Subcutaneous adipose tissue (tissue), 4 donors: ENCODE results near the gene HMGCS1. TPM values are rescaled to one million over a fixed set of nuclear protein-coding genes. Genes with fewer than 3 reads are reported as not detected.

Source experiments
- total RNA-seq, 4 donors: library from RNA; depleted of rRNA; stranded (reverse); fragments of >200 nt; gene quantifications; one replicate each; pipeline ENCODE4 v1.1.0, GENCODE V29; 2016
- TF ChIP-seq, protein P1 (sequence below): fragments of 450-650 bp; IDR thresholded peaks from one replicate; pipeline ENCODE4 v1.5.1; 2016; ENCODE audit warnings: low read depth, mild to moderate bottlenecking, control low read depth, antibody characterized with exemption, moderate library complexity

The HMGCS1 gene
- total RNA-seq, 4 donors from 2014 or later, result 22.9 to 36.7 (median 27.4) TPM

DNA sequence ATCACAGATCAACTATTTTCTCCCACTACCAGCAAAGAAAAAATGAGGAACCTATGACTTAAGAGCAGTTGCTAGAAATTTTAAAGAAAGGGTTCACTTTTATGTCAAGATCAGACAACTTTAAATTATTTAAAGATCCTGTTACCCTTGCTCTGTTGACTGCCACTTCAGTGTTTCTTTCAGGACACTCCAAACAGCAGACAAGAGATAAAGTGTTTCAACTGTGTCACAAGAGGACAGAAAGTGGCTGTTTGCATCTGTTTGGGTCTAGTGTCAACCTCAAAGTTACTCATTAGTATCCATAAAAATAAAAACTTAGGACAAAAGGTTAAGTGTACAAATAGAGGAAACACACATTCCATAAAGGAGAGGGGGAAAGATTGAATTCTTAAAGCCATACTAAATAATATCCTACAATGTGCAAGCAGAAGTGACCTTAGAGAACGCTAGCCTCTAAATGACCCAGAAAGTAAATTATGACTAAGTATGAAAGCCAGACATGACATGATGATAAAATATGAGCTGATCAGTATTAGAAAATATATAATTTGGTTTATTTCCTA, 24.9 kb downstream of the HMGCS1 start:
- TF ChIP-seq, protein P1, sequence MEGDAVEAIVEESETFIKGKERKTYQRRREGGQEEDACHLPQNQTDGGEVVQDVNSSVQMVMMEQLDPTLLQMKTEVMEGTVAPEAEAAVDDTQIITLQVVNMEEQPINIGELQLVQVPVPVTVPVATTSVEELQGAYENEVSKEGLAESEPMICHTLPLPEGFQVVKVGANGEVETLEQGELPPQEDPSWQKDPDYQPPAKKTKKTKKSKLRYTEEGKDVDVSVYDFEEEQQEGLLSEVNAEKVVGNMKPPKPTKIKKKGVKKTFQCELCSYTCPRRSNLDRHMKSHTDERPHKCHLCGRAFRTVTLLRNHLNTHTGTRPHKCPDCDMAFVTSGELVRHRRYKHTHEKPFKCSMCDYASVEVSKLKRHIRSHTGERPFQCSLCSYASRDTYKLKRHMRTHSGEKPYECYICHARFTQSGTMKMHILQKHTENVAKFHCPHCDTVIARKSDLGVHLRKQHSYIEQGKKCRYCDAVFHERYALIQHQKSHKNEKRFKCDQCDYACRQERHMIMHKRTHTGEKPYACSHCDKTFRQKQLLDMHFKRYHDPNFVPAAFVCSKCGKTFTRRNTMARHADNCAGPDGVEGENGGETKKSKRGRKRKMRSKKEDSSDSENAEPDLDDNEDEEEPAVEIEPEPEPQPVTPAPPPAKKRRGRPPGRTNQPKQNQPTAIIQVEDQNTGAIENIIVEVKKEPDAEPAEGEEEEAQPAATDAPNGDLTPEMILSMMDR, result no peak

DNA sequence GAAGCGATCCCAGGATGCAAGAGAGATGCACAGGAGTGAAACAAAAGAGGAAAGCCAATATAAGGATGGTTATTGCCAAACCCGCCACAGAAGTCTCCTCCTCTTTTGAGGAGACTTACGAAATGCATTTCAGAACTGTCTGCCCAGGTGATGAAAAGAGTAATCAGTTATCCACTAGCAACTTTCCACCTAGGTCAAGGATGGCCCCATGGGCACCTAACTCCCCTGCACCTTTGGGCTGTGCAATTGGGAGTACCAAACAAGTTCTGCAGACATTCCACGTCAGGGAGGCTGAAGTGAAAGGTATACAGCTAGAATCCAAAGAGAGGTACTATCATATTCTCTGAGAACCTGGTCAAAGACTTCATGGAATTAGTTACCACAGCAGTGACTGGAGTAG, 25.7 kb downstream of the HMGCS1 start:
- TF ChIP-seq, protein P1, result no peak

DNA sequence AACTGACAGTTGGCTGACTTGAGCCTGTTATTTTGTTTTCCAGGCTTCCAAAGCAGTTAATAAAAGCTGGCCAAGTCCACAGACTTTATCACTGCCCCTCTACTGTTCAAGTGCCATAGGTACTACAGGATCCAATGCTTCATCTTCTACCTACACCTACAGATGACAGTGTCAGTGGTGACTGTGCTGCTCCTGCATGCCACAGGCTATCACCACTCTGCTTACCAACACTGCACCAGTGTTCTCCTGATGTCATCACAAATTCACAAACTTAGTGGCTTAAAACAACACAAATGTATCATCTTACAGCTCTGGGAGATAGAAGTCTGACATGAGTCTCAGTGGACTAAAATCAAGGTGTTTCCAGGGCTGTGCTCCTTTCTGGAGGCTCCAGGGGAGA, 26.6 kb downstream of the HMGCS1 start:
- TF ChIP-seq, protein P1, result no peak

DNA sequence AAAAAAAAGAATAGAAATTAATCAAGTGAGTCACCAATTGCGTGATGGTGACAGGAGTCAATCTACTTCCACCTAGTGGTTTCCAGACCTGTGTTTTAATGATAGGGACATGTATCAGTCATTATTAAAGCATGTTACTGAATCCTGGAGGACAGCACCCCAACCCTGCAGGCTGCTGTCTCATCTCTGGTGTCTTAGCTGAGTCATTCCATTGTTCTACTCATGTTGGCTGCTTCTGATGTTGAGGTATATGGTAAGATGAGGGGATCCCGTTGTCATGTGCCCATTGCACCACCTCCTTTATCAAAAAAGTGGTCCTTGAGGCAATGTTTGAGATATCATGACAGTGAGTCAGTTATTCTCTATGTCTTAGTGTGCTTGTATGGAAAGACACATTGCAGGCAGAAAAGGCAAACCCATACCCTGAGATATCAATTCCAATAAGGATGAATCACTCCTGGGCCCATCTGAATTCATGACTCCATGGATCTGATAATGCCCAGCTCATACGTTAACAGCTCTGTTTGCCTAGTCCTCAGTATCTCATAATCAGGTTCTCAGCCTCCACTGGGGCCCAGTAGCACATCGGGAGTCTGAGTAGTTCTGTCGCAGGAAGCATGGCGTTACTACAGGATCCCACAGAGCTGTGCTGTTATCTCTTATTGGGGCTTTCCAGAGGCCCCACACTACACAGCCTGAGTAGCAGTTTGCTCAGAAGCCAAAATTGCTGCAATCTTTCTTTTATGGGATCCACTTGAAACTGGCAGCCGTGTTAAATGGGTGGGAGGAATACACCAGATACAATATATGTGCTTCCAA, 31.2 kb downstream of the HMGCS1 start:
- TF ChIP-seq, protein P1, result no peak

DNA sequence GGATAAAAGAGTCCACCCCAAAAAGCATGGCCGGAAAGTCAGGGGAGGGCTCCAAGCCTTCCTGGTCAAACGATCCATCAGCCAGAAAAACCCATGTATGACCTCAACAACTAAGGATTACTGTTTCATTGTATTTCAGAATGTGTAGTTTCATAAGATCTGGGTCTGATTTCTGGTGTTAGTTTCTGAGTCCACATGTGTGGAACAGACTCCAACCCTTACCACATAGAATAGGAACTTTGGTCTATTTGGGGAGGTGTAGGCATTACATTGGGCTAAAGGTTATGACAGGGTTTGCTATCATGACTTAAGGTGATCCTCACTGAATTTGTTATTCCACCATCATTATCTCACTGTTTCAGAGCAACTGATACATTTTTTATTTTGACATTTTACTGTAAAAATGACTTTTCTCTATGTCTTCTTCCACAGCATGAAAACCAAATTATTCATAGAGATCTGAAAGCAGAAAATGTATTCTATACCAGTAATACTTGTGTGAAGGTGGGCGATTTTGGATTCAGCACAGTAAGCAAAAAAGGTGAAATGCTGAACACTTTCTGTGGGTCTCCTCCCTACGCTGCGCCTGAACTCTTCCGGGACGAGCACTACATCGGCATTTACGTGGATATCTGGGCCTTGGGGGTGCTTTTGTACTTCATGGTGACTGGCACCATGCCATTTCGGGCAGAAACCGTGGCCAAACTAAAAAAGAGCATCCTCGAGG, 33.5 kb downstream of the HMGCS1 start:
- TF ChIP-seq, protein P1, result no peak

DNA sequence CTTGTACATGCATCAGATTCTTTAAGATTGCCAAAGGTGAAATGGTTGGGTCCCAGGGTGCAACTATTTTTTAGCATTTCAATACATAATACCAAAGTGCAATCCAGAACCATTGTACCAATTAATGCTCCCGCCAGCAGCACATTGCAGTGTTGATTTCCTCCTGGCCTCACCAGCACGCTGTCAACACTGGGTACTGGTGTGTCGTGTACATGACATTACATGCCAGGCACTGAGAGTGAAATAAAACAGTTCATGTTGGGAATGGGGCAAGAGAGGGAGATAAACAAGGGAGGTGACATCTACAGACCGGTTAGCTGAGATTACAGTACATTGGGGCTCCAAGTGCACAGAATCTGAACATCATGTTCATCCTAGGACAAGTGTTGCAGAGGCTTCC, 37.8 kb downstream of the HMGCS1 start:
- TF ChIP-seq, protein P1, result no peak
